ENCODE results near the gene PRDM16. TPM values are rescaled to one million over a fixed set of nuclear protein-coding genes. Genes with fewer than 3 reads are reported as not detected.

The PRDM16 gene
- total and polyA plus RNA-seq, 2 of the 8 experiments (the other 6 are each of a cell fraction or from before 2014, with no cell fraction given) = 0.39 to 0.43 TPM

DNA sequence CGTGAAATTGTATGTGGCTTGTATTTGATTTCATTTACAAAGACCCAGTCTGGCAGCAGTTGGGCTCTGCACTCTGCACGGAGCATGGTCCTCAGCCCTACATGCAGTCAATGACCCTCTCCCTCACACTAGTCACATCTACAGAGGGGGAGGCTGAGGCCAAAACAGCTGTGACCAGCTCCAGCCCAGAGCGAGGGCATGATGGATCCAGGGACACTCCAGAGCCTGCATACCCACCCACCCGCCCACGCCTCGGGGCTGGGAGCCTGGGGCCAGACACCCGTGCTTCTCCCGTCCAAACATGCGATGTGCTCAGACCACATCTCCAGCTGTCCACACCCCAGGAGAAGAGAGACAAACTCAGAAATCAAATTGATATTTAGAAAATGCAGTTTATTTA, 14.0 kb upstream of the PRDM16 start:
- no peak overlapping the region for H3K18ac ChIP-seq (ENCODE audit: extremely low read depth, low read length)
- peaks cover 0 to 6% of the 10 kb centered on the region in 2 experiments for H4K20me1 ChIP-seq (replicated peaks in 1 of 2; ENCODE audit: control insufficient read depth in 1 of 2, insufficient read depth in 2 of 2, low read length in 2 of 2)
- WGBS, 2 experiments (ENCODE audit: extremely low coverage in 1 of 2, insufficient coverage in 1 of 2, insufficient read length in 1 of 2, insufficient replicate concordance in 2 of 2, low coverage in 1 of 2, low lambda C conversion rate in 2 of 2, missing lambda C conversion rate in 1 of 2) = 81% methylated on average over 9 of the region's 9 CpGs; no CpG with 5 or more reads in 1 of the 2 experiments
- no peak overlapping the region for H4K5ac ChIP-seq (ENCODE audit: insufficient read length, low read depth, low read length)
- H2BK12ac ChIP-seq (ENCODE audit: low read depth, low read length) = no peak overlapping the region
- no peaks in the 10 kb centered on the region; a peak in 3 of 7 replicates for H3K27me3 ChIP-seq (replicated peaks in 1 of 4; ENCODE audit: control insufficient read depth in 3 of 4, extremely low read depth in 1 of 4, insufficient read depth in 3 of 4, low read length in 3 of 4)
- CTCF ChIA-PET (ENCODE audit: partially characterized antibody) = interaction anchor here (0.8 kb wide), 1 partner anchor 640 kb away, joined by 3 read pairs; no protein-coding TSS in a partner anchor
- no peak overlapping the region for H4K8ac ChIP-seq (ENCODE audit: extremely low read depth, insufficient read depth, low read length)
- H2AFZ ChIP-seq (ENCODE audit: low read length) = no peak overlapping the region
- no peak overlapping the region for H3K9ac ChIP-seq (replicated peaks in 1 of 4; ENCODE audit: extremely low read depth in 1 of 4, low read depth in 3 of 4, low read length in 3 of 4)
- H3K4me2 ChIP-seq (ENCODE audit: insufficient read depth in 1 of 2, low read depth in 2 of 2, low read length in 2 of 2) = no peak overlapping the region
- no peak overlapping the region for H2BK20ac ChIP-seq (ENCODE audit: low read length)
- H3K79me2 ChIP-seq (ENCODE audit: control insufficient read depth in 1 of 2, insufficient read depth in 2 of 2, low read length in 2 of 2) = no peaks in the 10 kb centered on the region
- H3K4me1 ChIP-seq (replicated peaks in 1 of 4; ENCODE audit: control insufficient read depth in 3 of 4, insufficient read depth in 4 of 4, low read length in 3 of 4) = no peaks in the 10 kb centered on the region
- H3K79me1 ChIP-seq (ENCODE audit: low read depth, low read length) = no peaks in the 10 kb centered on the region
- no peak overlapping the region for H3K56ac ChIP-seq (replicated peaks; ENCODE audit: insufficient read length, low read depth, low read length)
- no peak for FAIRE-seq
- H3K14ac ChIP-seq (ENCODE audit: insufficient read length) = no peak overlapping the region
- DNase-seq (ENCODE audit: low read depth in 1 of 2, low spot score in 2 of 2) = no peak
- peaks cover 41 to 46% of the 10 kb centered on the region in 2 experiments; a peak in 3 of 4 replicates for H3K9me3 ChIP-seq (ENCODE audit: insufficient read depth in 2 of 2, low read depth in 1 of 2, low read length in 1 of 2)
- POLR2A ChIA-PET (ENCODE audit: partially characterized antibody) = no interaction called here
- no peak overlapping the region for H2BK15ac ChIP-seq (ENCODE audit: low read length)
- no peak overlapping the region for H3K27ac ChIP-seq (ENCODE audit: low read depth, low read length)
- no peak overlapping the region for H2AK5ac ChIP-seq (ENCODE audit: low read depth, low read length)
- H3K4me3 ChIP-seq (ENCODE audit: extremely low read depth in 1 of 4, insufficient read depth in 2 of 4, low read depth in 3 of 4, low read length in 4 of 4) = no peak overlapping the region
- TF ChIP-seq, protein P1, sequence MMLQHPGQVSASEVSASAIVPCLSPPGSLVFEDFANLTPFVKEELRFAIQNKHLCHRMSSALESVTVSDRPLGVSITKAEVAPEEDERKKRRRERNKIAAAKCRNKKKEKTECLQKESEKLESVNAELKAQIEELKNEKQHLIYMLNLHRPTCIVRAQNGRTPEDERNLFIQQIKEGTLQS (IDR thresholded peaks at IDR 0.05; ENCODE audit: insufficient read depth, low read depth, low read length) = no peak
- no peak for TF ChIP-seq BRCA1 (IDR thresholded peaks at IDR 0.05; ENCODE audit: low read depth, low read length)
- no peak for TF ChIP-seq TAF1 (IDR thresholded peaks at IDR 0.05; ENCODE audit: low read depth, low read length)
- no peak for TF ChIP-seq MAFK (IDR thresholded peaks at IDR 0.05; ENCODE audit: low read depth, low read length)
- TF ChIP-seq SIN3A (conservative IDR thresholded peaks at IDR 0.05 in 1 of 2, IDR thresholded peaks at IDR 0.05 in 1 of 2; ENCODE audit: low read depth in 1 of 2, low read length in 2 of 2) = no peak
- no peak for TF ChIP-seq GABPA (IDR thresholded peaks at IDR 0.05; ENCODE audit: borderline replicate concordance, insufficient read depth, low read length)
- H3K23ac ChIP-seq (ENCODE audit: insufficient read length) = no peak overlapping the region
- H4K91ac ChIP-seq (replicated peaks; ENCODE audit: insufficient read length, low read length) = no peak overlapping the region
- no peak overlapping the region for H3K4ac ChIP-seq (replicated peaks; ENCODE audit: insufficient read length, low read depth, low read length)
- H2BK5ac ChIP-seq (ENCODE audit: low read depth, low read length) = no peak overlapping the region
- H3K23me2 ChIP-seq (ENCODE audit: low read depth, low read length) = peaks cover 14% of the 10 kb centered on the region; the same call in 1 of the 2 replicates
- no peaks in the 10 kb centered on the region for H3K36me3 ChIP-seq (ENCODE audit: control insufficient read depth in 2 of 4, insufficient read depth in 4 of 4, low read length in 3 of 4)
- no peak overlapping the region for H2BK120ac ChIP-seq (replicated peaks; ENCODE audit: low read depth, low read length)

Data from H1 (cell line).